HepG2 (cell line): ENCODE results near the gene TMEM33. TPM values are rescaled to one million over a fixed set of nuclear protein-coding genes. Genes with fewer than 3 reads are reported as not detected.

Experiments
- AKNA ChIP-seq: sonication (generic); formaldehyde crosslinking; IDR thresholded peaks from 2 replicates; pipeline ENCODE4 v1.4.0; 2020; ENCODE audit warnings: missing genetic modification reagents, borderline replicate concordance
- FUBP1 ChIP-seq: sonication (generic); formaldehyde crosslinking; IDR thresholded peaks from 2 replicates; pipeline ENCODE4 v1.5.1; 2020; ENCODE audit warnings: missing genetic modification reagents, mild to moderate bottlenecking, borderline replicate concordance
- MLLT10 ChIP-seq: sonication (generic); formaldehyde crosslinking; IDR thresholded peaks from 2 replicates; pipeline ENCODE4 v1.4.0; 2020; ENCODE audit warnings: missing genetic modification reagents
- ZNF710 ChIP-seq: sonication (generic); formaldehyde crosslinking; IDR thresholded peaks from 2 replicates; pipeline ENCODE4 v1.5.0; 2020; ENCODE audit warnings: mild to moderate bottlenecking, missing genetic modification reagents, borderline replicate concordance
- ZNF792 ChIP-seq: IDR thresholded peaks from 2 replicates; pipeline ENCODE4 v1.6.1; 2016
- polyA plus RNA-seq, 8 experiments: library from polyadenylated mRNA; depleted of rRNA in 3 of 8; stranded (reverse) in 7 of 8; unstranded in 1 of 8; fragments of >200 nt; fragmentation: Illumina TruSeq in 4 of 8; extraction: Trizol in 4 of 8; gene quantifications; 2 replicates each; pipeline versions ENCODE4 v1.2.1 to v1.2.3, GENCODE V29; 2011 to 2016; ENCODE audit warnings: low read depth in 4 of 8, missing spikeins in 1 of 8, mixed read lengths in 1 of 8; ENCODE audit not compliant: insufficient read depth in 1 of 8
- total RNA-seq, 5 experiments: library from RNA; depleted of rRNA; stranded (reverse); fragments of >200 nt; fragmentation: Illumina TruSeq; extraction: Trizol; gene quantifications; 2 replicates each; pipeline ENCODE4 v1.2.3, GENCODE V29; 2016; ENCODE audit warnings: low read depth in 1 of 5
- TF ChIP-seq, protein P1 (sequence below): IDR thresholded peaks from 2 replicates; pipeline ENCODE4 v1.6.1; 2016; ENCODE audit warnings: mild to moderate bottlenecking

The TMEM33 gene
- total and polyA plus RNA-seq, 2 of the 13 experiments (the other 11 are each of a cell fraction or from before 2014, with no cell fraction given): 36.1 to 66.6 TPM

DNA sequence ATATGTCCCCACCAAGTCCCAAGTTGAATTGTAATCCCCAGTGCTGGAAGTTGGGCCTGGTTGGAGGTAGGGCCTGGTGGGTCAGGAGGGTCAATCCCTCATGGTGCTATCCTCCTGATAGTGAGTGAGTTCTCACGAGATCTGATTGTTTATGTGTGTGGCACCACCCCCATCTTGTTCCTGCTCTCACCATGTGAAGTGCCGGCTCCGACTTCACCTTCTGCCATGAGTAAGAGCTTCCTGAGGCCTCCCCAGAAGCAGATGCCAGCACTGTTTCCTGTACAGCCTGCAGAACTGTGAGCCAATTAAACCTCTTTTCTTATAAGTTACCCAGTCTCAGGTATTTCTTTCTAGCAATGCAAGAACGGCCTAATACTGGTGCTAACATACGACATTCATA, 22.7 kb upstream of the TMEM33 start (continued):
- no peak for TF ChIP-seq AKNA (CRISPR knock-in tag)
- TF ChIP-seq, protein P1, sequence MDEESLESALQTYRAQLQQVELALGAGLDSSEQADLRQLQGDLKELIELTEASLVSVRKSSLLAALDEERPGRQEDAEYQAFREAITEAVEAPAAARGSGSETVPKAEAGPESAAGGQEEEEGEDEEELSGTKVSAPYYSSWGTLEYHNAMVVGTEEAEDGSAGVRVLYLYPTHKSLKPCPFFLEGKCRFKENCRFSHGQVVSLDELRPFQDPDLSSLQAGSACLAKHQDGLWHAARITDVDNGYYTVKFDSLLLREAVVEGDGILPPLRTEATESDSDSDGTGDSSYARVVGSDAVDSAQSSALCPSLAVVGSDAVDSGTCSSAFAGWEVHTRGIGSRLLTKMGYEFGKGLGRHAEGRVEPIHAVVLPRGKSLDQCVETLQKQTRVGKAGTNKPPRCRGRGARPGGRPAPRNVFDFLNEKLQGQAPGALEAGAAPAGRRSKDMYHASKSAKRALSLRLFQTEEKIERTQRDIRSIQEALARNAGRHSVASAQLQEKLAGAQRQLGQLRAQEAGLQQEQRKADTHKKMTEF (CRISPR knock-in tag): no peak
- no peak for TF ChIP-seq ZNF792 (CRISPR knock-in tag)
- TF ChIP-seq FUBP1: no peak
- TF ChIP-seq MLLT10 (CRISPR knock-in tag): no peak
- no peak for TF ChIP-seq ZNF710 (CRISPR knock-in tag)
- TF ChIP-seq, all 625 proteins: peak for 0
